ENCODE results near the gene ELL.
"Not testable (repeated sequence)": the region's sequence is repeated elsewhere in the genome, so short reads cannot be mapped to it uniquely, and the experiment has no call there.

Gene ELL

DNA sequence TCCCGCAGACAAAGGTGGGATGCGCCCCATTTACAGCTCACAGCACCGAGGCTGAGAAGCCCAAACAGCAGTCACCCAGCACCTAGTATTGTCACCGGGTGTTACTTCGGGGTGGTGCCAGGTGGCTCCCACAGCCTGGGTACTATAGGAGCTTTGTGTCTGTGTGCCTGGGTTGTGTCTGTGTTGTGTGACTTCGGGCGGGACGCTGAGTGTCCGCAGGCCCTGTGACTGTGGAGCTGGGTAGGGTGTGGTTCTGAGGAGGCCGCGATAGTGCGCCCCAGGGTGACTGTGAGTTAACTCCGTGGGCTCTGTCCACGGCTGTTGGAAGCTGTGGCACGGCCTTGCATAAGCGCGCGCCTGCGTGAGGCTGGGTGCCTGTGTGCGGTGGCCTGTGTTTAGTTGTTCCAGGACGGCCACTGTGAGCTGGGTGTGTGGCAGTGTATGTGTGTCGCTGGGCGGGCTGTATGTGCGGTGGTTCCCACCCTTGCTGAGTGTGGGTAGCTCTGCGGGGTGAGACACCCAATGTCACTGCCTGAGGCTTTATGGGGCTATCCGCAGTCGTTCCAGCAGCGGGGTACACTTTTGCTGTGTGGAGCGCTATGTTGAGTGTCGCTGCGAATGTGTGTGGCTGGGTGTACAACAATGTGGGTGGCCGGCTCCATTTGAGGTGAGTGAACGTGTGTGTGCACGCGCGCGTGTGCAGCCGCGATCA lies 103.2 kb downstream of the ELL start:
- DNase-seq = no peak

GRCh38 chr19:18418029-18418482 lies 103.8 kb downstream of the ELL start:
- DNase-seq = no peak

DNA sequence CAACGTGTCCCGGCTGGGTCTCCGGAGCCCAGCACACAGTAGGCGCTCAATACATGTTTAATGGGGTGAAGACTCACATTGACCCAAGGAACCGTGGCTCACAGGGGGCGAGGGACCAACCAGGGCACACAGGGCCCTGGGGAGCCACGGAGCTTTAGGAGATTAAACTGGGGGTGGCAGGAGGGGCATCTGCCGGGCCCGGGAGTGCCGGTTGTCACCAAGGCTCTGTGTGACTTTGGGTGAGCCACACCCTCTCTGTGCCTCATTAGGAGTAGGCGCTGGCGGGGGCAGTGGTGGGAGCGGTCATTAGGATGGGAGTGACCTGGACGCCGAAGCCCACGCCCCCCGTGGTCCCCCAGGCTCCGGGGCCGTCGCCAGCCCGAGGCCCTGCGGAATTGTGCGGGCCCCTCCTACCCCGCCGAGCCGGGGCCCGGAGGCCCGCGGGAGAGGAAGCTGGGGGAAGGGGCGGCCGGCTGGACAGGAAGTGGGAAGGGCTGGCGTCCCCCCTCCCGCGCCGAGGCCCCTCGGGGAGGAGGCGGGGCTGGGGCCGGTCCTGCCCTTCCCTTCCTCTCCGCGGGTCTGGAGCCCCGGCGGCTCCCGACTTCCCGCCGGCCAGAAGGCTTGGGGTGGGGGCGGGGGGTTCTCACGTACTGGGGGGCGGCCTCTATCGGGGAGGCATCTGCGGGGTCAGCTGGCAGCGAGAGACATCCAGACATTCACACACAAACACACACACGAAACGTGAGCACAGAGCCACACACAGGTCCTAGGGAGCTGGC lies 104.4 kb downstream of the ELL start:
- DNase-seq = no peak

DNA sequence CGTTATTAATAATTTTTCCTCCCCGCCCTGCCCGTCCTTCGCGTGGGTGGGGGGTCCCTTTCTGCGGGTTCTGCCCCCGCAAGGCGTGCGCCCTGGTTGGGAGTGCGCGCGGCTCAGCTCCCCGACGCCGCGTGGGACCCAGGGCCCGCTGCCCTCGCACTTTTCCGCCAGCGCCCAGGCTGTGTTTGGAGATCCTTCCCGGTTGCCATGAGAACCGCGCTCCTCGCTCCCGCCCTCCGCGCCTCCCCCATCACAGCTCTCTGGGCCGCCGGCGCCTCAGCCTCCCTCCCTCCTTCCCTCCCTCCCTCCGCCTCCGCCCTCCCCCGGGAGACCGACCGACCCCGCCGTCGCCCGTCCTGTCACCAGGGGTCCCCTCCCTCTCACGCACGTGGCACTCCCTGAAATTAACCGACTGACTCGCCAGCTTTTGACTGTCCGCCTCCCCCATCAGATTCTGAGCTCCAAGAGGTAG lies 105.1 kb downstream of the ELL start:
- peak; percentile 65 for DNase-seq

DNA sequence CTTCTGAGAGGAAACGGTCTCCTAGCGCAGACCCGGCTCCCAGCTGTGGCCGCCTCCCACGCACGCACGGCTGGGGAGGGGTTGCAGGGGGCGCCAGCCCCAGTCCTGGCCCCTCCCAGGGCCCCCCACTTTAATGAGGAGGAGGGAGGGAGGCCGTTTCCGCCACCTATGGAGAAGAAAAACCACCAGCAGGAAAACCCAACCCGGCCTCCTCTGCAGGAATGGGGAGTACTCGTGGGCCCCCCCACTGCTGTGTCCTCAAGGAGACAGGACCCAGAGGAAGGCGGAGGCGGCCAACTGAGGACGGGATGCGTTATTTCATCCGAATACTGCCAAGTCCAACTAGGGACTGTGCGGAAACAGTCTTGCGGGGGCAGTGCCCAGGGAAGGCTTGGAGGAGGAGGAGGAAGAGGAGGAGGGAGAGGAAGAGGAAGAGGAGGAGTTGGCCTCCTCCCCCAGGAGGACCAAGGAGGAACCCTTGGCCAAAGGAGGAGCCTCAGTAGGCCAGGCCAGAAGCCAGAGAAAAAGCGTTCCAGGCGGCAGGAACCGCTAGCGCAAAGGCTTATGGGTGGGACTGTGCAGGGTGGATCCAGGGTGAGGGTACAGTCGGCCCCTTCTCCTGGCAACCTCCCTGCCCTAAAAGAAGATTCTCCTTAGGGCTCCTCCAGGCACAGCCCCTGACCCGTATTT lies 106.5 kb downstream of the ELL start:
- no peak for DNase-seq

DNA sequence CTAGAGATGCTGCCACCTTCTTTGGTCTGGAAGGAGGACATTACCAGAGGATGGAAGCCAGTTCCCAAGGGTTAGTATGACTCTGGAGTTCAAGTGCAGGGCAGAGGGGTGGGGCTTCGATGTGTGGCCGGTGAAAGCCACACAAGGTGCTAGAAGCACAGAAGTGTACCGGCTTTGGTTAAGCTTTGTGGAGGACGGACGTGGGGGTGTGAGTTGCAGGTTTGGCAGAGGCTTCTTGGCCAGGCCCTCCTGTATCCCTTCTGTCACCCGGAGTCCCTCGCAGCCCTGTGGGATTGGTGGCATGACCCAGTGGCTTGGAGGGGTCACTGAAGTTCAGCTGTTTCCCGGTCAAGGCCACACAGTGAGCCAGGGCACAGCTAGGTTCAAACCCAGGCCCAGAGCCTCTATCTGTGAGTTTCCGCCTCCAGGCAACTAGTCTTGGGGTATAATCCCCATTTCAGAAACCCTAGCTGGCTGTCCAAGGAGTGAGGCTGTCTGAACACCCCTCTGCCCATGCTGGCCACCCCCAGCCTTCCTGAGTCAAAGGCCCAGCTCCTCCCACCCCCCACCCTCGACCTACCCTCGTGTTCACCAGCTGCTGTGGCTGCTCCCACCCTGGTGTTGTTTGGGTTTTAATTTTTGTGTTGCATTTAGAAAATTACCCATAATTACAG lies 107.2 kb downstream of the ELL start:
- peak; percentile 68 for DNase-seq

DNA sequence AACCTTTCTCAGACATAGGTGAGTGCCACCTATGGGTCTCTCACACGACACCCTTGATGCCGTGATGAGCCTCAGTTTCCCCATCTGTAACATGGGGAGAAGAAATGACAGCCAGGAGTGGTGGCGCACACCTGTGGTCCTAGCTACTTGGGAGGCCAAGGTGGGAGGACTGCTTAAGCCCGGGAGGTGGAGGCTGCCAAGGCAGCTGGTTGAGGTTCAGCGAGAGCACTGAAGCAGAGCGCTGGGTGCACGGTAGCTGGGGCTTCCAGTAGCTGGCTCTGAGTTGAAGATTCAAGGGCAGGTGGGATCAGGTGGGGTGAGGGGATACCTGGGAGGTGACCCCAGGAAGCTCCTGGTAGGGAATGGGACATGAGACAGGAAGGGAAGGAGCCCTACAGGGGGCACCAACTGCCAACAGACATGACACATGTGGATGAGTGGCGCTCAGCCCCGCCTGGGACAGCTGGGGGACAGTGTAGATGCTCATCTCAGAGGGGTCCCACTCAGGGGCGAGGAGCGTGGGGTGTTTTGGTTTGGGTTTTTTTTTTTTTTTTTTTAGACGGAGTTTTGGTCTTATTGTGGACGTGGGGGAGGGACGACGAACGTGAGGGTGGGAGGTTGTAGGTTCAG lies 109.1 kb downstream of the ELL start:
- no peak for DNase-seq

DNA sequence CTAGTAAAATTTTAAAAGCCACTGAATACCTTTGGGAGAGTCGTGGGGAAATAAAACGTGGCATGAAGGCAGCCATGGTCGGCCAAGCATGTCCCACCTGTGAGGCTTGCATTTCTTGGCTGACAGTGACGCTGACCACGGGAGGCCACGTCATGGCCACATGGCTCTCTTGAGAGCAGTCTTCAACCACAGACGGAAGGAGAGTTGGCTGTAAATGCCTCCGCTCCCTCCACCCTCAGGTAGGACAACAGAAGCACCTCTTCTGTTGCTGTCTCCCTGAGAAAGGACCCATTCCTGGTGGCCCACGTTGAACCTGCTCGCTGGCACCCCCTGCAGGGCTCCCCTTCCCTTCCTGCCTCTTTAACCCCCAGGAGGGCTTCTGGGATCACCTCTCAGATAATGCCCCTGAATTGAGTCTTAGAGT lies 113.8 kb downstream of the ELL start:
- no peak for DNase-seq

GRCh38 chr19:18406749-18407148 lies 115.1 kb downstream of the ELL start:
- DNase-seq = no peak

DNA sequence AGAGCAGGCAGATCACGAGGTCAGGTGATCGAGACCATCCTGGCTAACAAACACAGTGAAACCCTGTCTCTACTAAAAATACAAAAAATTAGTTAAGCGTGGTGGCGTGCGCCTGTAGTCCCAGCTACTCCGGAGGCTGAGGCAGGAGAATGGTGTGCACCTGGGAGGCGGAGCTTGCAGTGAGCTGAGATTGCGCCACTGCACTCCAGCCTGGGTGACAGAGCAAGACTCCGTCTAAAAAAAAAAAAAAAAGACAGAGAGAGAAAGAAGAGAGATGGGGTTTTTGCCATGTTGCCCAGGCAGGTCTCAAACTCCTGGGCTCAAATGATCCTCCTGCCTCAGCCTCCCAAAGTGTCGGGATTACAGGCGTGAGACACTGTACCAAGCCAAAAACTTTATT lies 116.1 kb downstream of the ELL start:
- DNase-seq = not testable (repeated sequence)

DNA sequence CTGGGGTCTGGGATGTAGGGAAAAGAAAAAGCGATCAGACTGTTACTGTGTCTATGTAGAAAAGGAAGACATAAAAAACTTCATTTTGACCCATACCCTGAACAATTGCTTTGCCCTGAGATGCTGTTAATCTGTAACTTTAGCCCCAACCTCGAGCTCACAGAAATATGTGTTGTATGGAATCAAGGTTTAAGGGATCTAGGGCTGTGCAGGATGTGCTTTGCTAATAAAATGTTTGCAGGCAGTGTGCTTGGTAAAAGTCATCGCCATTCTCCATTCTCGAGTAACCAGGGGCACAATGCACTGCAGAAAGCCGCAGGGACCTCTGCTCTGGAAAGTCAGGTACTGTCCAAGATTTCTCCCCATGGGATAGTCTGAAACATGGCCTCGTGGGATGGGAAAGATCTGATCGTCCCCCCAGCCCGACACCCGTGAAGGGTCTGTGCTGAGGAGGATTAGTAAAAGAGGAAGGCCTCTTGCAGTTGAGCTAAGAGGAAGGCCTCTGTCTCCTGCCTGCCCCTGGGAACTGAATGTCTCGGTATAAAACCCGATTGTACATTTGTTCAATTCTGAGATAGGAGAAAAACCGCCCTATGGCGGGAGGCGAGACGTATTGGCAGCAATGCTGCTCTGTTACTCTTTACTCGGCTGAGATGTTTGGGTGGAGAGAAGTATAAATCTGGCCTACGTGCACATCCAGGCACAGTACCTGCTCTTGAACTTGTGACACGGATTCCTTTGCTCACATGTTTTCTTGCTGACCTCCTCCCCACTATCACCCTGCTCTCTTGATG lies 119.2 kb downstream of the ELL start:
- not testable (repeated sequence) for DNase-seq

- DNase-seq = no peak
Measured at GRCh38 chr19:18401580-18402112, 120.2 kb downstream of the ELL start.

- no peak for DNase-seq
Measured at GRCh38 chr19:18399008-18399407, 122.9 kb downstream of the ELL start.

DNA sequence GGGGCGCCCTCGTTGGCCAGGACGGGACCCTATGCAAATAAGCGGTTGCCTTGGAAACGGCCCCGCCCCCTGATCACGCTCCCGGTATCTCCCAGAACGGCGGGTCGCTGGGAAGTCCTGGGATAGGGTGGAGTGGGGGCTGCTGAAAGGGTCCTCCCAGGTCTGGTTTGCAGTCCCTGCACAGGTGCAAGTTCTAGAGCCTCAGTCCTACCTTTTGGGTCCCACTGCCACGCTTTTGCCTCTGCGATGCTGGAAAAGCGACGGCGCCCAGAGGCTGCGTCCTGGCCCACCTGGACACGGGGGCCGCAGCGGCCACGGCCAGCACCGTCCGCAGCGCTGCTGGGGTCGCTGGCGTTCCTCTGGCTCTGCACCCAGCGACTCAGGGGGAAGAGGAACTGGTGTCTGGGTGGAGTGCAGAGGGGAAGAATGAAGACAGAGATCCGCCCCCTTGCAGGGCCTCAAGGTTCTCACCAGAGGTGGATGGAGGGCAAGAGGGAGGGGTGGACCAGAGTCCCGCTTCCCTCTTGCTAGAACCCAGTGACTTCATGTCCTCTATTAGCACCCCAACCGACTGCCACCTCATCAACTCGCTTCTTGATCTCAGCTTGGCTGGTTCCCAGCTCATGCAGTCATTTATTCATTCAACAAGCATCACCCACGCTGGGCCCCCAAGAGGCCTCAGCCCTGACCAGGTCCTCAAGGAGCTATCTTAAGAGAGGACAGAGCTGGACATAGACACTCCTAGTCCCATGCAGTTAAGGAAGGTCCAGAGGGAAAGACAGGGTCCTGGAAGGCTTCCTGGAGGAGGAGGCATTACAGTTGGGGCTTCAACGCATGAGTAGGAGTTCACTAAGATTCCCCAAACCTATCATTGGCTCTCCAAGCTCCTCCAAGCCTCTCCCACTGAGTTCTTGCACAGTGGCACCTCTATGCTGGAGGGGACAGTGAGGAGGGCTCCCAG lies 124.3 kb downstream of the ELL start, which contains the start of gene LRRC25:
Gene LRRC25 (minus strand): TSS at position 381 of the 961 bp plus-strand sequence. CDS start 659 bp downstream, outside the sequence.
- DNase-seq = no peak

DNA sequence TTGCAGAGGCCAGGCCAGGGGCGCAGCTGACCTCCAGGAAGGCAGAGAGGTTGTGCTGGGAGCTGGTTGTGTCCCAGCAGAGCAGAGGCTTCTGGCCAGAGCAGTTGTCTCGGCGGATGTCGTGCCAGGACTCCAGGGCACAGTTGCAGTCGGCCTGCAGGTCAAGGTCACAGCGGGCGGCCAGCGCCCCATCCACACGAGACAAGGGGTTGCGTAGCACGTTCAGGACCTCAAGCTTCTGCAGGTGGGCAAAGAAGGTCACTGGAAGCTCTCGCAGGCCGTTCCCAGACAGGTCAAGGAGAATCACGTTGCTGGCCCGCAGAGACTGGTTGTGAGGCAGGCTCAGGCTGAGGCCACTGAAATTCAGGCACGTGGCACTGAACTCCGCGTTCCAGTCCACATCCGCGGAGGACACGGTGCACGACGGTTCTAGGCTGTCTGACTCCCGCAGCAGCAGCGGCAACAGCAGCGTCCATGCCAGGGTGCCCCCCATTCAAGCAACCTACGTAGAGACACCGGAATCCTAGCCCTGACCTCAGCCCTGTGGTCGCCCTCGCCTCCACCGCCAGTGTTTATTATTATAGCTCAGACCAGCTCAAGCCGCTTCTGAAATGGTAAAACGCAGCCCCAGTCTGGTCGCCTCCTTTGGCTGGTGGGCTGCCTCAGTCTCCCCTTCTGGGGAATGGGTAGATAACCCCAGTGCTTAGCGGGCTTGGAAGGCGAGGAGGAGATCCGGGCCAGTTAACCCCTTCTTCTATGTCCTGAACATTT lies 125.2 kb downstream of the ELL start:
- no peak for DNase-seq

DNA sequence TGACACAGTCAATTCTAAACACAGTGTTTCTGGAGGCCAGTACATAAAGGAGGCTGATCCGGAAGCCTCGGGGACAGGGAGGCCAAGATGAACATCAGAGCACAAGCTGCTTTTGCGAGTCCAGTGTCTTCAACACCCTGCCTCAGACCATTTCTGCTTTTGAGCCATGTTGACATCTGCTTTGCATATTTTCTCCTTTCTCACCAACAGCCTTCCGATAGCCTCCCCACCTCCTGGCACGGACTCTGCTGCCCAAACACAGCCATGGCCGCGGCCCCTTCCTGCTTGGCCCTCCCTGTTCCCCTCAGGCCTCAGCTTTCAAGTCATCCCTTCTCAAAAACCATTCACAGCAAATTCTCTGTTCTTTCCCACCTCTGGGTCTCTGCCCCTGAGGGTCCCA lies 128.0 kb downstream of the ELL start:
- no peak for DNase-seq

GRCh38 chr19:18392926-18393325 lies 128.9 kb downstream of the ELL start:
- no peak for DNase-seq

Data from NCI-H1417 treated with DMSO at 0.1 percent for 48 hours (cell line).